Measurements from ENCODE around the gene CCSER1. TPM values are rescaled to one million over a fixed set of nuclear protein-coding genes. Genes with fewer than 3 reads are reported as not detected.

Gene CCSER1
- polyA plus RNA-seq, 3 donors: 0.09 to 0.75 (median 0.13) TPM

GRCh38 chr4:90572996-90573395 is 445.8 kb downstream of the CCSER1 start:
- peaks cover 4 to 14% (median 7%) of the 10 kb centered on the region in 7 donors for H3K9me3 Mint-ChIP-seq
- H3K36me3 ChIP-seq (replicated peaks in 1 of 2; ENCODE audit: control insufficient read depth in 1 of 2, insufficient read depth in 2 of 2, low read length in 2 of 2): no peaks in the 10 kb centered on the region
- no peaks in the 10 kb centered on the region for H3K79me2 ChIP-seq (ENCODE audit: insufficient read depth, low read length)
- no peak overlapping the region for H3K4me3 Mint-ChIP-seq
- no peak overlapping the region for H3K27ac Mint-ChIP-seq
- DNase-seq: no peak
- WGBS (ENCODE audit: insufficient coverage): 97% methylated on average over 2 of the region's 2 CpGs
- no peak overlapping the region for H2AFZ ChIP-seq (ENCODE audit: insufficient read depth, low read depth, low read length, poor library complexity, severe bottlenecking)
- H3K27me3 Mint-ChIP-seq (ENCODE audit: low read depth in 3 of 3): no peaks in the 10 kb centered on the region
- no peaks in the 10 kb centered on the region for H3K4me1 Mint-ChIP-seq
- H3K9ac ChIP-seq (ENCODE audit: insufficient read depth, low read length, poor library complexity, severe bottlenecking): no peak overlapping the region
- H3K27me3 ChIP-seq (ENCODE audit: control insufficient read depth in 2 of 2, insufficient read depth in 2 of 2, low read length in 2 of 2): no peaks in the 10 kb centered on the region
- H3K4me1 ChIP-seq (ENCODE audit: control insufficient read depth in 1 of 2, insufficient read depth in 2 of 2, low read length in 2 of 2): no peaks in the 10 kb centered on the region
- H3K4me3 ChIP-seq (replicated peaks in 1 of 3; ENCODE audit: low read depth in 2 of 3, low read length in 3 of 3): no peak overlapping the region
- no peak for TF ChIP-seq CTCF (IDR thresholded peaks at IDR 0.05)
- no peak overlapping the region for H3K27ac ChIP-seq (ENCODE audit: low read depth in 1 of 2, low read length in 2 of 2)
- intact Hi-C loops (cut with micrococcal nuclease): no loop called here
- H3K4me2 ChIP-seq (replicated peaks; ENCODE audit: extremely low read depth, low read length, poor library complexity, severe bottlenecking): no peak overlapping the region
- peaks cover 0 to 22% of the 10 kb centered on the region in 2 donors for H3K9me3 ChIP-seq (replicated peaks in 1 of 2; ENCODE audit: control insufficient read depth in 1 of 2, insufficient read depth in 1 of 2, low read length in 2 of 2)
- no peaks in the 10 kb centered on the region for H4K20me1 ChIP-seq (ENCODE audit: insufficient read depth, low read length)
- H3K36me3 Mint-ChIP-seq: no peaks in the 10 kb centered on the region

DNA sequence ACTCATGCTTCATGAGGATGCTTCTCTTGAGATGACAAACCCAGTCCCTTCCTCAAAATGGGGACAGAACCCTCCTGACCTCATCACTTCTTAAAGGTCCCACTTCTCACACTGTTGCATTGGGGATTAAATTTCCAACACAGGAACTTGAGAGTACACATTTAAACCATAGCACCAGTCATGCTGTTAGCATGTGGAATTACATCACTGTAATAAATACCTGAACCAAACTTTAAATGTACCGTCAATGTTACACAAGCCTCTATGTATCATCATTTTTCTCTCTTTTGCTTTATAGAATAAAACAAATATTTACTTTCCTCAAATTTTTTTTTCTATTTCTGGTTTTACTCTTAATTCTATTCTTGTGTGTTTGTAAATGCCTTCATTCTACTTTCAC is 448.2 kb downstream of the CCSER1 start:
- no peaks in the 10 kb centered on the region for H3K4me1 Mint-ChIP-seq
- H3K9me3 Mint-ChIP-seq: peaks cover 0 to 3% (median 2%) of the 10 kb centered on the region in 7 donors
- no peak overlapping the region for H3K9ac ChIP-seq (ENCODE audit: insufficient read depth, low read length, poor library complexity, severe bottlenecking)
- H3K4me1 ChIP-seq (ENCODE audit: control insufficient read depth in 1 of 2, insufficient read depth in 2 of 2, low read length in 2 of 2): no peaks in the 10 kb centered on the region
- TF ChIP-seq CTCF (IDR thresholded peaks at IDR 0.05): no peak
- no peaks in the 10 kb centered on the region for H3K27me3 ChIP-seq (ENCODE audit: control insufficient read depth in 2 of 2, insufficient read depth in 2 of 2, low read length in 2 of 2)
- intact Hi-C loops (cut with micrococcal nuclease): no loop called here
- H3K27ac ChIP-seq (ENCODE audit: low read depth in 1 of 2, low read length in 2 of 2): no peak overlapping the region
- H3K36me3 Mint-ChIP-seq: no peaks in the 10 kb centered on the region
- no peak overlapping the region for H3K4me3 ChIP-seq (replicated peaks in 1 of 3; ENCODE audit: low read depth in 2 of 3, low read length in 3 of 3)
- H3K9me3 ChIP-seq (replicated peaks in 1 of 2; ENCODE audit: control insufficient read depth in 1 of 2, insufficient read depth in 1 of 2, low read length in 2 of 2): peaks cover 0 to 6% of the 10 kb centered on the region in 2 donors
- H2AFZ ChIP-seq (ENCODE audit: insufficient read depth, low read depth, low read length, poor library complexity, severe bottlenecking): no peak overlapping the region
- WGBS (ENCODE audit: insufficient coverage): no CpG with 5 or more reads among the region's 1 CpG
- no peak for DNase-seq
- no peak overlapping the region for H3K27ac Mint-ChIP-seq
- H3K79me2 ChIP-seq (ENCODE audit: insufficient read depth, low read length): no peaks in the 10 kb centered on the region
- H3K4me2 ChIP-seq (replicated peaks; ENCODE audit: extremely low read depth, low read length, poor library complexity, severe bottlenecking): no peak overlapping the region
- H4K20me1 ChIP-seq (ENCODE audit: insufficient read depth, low read length): no peaks in the 10 kb centered on the region
- H3K4me3 Mint-ChIP-seq: no peak overlapping the region
- no peaks in the 10 kb centered on the region for H3K27me3 Mint-ChIP-seq (ENCODE audit: low read depth in 3 of 3)
- no peaks in the 10 kb centered on the region for H3K36me3 ChIP-seq (replicated peaks in 1 of 2; ENCODE audit: control insufficient read depth in 1 of 2, insufficient read depth in 2 of 2, low read length in 2 of 2)

All from CD14-positive monocyte (primary cell).